H1 (cell line): ENCODE results near the gene GREB1.

Experiments
- CREB1 ChIP-seq: IDR thresholded peaks from 2 replicates; pipeline ENCODE4 v1.6.1; 2012; ENCODE audit warnings: inconsistent platforms
- EP300 ChIP-seq, 2 experiments: IDR thresholded peaks; 1 replicate in 1 of 2; 2 replicates in 1 of 2; pipeline ENCODE4 v1.6.1; 2011 to 2012; ENCODE audit warnings: low read depth in 2 of 2, low read length in 2 of 2, mild to moderate bottlenecking in 2 of 2, borderline replicate concordance in 1 of 2, inconsistent platforms in 1 of 2, moderate library complexity in 1 of 2
- EZH2 ChIP-seq: fragments of 200-600 bp; sonication (generic); IDR thresholded peaks from 2 replicates; pipeline ENCODE4 v1.7.1; 2012; ENCODE audit warnings: low read depth, mild to moderate bottlenecking, moderate library complexity, low read length, inconsistent platforms; ENCODE audit not compliant: severe bottlenecking
- JUN ChIP-seq: IDR thresholded peaks from 2 replicates; pipeline ENCODE4 v1.6.1; 2011; ENCODE audit warnings: low read depth, mild to moderate bottlenecking, improper control_type of control experiment, low read length
- KDM5A ChIP-seq: fragments of 200-600 bp; IDR thresholded peaks from 2 replicates; pipeline ENCODE4 v1.7.1; 2012; ENCODE audit warnings: mild to moderate bottlenecking, low read length, inconsistent platforms, mixed read lengths
- POLR2A ChIP-seq, 2 experiments: IDR thresholded peaks; 1 replicate in 1 of 2; 2 replicates in 1 of 2; pipeline ENCODE4 v1.6.1; 2011; ENCODE audit warnings: low read depth in 2 of 2, low read length in 2 of 2, mild to moderate bottlenecking in 2 of 2; ENCODE audit errors: control extremely low read depth in 1 of 2
- SP2 ChIP-seq: IDR thresholded peaks from 2 replicates; pipeline ENCODE4 v1.6.1; 2012; ENCODE audit warnings: mild to moderate bottlenecking, low read length, inconsistent platforms
- SUZ12 ChIP-seq: fragments of 200-600 bp; sonication (generic); IDR thresholded peaks from 2 replicates; pipeline ENCODE4 v1.6.1; 2012; ENCODE audit warnings: mild to moderate bottlenecking, inconsistent platforms, low read length, moderate library complexity, mixed read lengths
- TAF1 ChIP-seq: IDR thresholded peaks from 2 replicates; pipeline ENCODE4 v1.6.1; 2011; ENCODE audit warnings: mild to moderate bottlenecking, low read depth, low read length
- YY1 ChIP-seq: IDR thresholded peaks from 2 replicates; pipeline ENCODE4 v1.6.1; 2011; ENCODE audit warnings: low read depth, mild to moderate bottlenecking, low read length
- TF ChIP-seq, protein P1 (sequence below): IDR thresholded peaks from 2 replicates; pipeline ENCODE4 v1.6.1; 2012; ENCODE audit warnings: low read length, inconsistent platforms
- TF ChIP-seq, protein P2 (sequence below), 3 experiments: IDR thresholded peaks; 1 replicate in 2 of 3; 2 replicates in 1 of 3; pipeline versions ENCODE4 v1.5.1 to v1.6.1; 2011; ENCODE audit warnings: low read length in 3 of 3, mild to moderate bottlenecking in 3 of 3, inconsistent platforms in 2 of 3, low read depth in 1 of 3, moderate library complexity in 1 of 3; ENCODE audit not compliant: insufficient read depth in 1 of 3; ENCODE audit errors: control extremely low read depth in 1 of 3
- TF ChIP-seq, protein P3 (sequence below): IDR thresholded peaks from 2 replicates; pipeline ENCODE4 v1.6.1; 2012; ENCODE audit warnings: inconsistent platforms

GRCh38 chr2:11589316-11589940 lies 55.6 kb downstream of the GREB1 start:
- TF ChIP-seq, protein P1, sequence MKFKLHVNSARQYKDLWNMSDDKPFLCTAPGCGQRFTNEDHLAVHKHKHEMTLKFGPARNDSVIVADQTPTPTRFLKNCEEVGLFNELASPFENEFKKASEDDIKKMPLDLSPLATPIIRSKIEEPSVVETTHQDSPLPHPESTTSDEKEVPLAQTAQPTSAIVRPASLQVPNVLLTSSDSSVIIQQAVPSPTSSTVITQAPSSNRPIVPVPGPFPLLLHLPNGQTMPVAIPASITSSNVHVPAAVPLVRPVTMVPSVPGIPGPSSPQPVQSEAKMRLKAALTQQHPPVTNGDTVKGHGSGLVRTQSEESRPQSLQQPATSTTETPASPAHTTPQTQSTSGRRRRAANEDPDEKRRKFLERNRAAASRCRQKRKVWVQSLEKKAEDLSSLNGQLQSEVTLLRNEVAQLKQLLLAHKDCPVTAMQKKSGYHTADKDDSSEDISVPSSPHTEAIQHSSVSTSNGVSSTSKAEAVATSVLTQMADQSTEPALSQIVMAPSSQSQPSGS = no peak
- TF ChIP-seq TAF1 (no peak), EP300 (IDR thresholded peaks at IDR 0.05; ENCODE audit: borderline replicate concordance in 1 of 2, low read depth in 2 of 2, low read length in 2 of 2) (no peak), EZH2 (no peak), SP2 (no peak), YY1 (no peak), POLR2A (IDR thresholded peaks at IDR 0.05; ENCODE audit: control extremely low read depth in 1 of 2, low read depth in 2 of 2, low read length in 2 of 2) (no peak), KDM5A (no peak), JUN (no peak), CREB1 (no peak), SUZ12 (no peak)
- TF ChIP-seq, protein P2, sequence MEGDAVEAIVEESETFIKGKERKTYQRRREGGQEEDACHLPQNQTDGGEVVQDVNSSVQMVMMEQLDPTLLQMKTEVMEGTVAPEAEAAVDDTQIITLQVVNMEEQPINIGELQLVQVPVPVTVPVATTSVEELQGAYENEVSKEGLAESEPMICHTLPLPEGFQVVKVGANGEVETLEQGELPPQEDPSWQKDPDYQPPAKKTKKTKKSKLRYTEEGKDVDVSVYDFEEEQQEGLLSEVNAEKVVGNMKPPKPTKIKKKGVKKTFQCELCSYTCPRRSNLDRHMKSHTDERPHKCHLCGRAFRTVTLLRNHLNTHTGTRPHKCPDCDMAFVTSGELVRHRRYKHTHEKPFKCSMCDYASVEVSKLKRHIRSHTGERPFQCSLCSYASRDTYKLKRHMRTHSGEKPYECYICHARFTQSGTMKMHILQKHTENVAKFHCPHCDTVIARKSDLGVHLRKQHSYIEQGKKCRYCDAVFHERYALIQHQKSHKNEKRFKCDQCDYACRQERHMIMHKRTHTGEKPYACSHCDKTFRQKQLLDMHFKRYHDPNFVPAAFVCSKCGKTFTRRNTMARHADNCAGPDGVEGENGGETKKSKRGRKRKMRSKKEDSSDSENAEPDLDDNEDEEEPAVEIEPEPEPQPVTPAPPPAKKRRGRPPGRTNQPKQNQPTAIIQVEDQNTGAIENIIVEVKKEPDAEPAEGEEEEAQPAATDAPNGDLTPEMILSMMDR (IDR thresholded peaks at IDR 0.05; ENCODE audit: control extremely low read depth in 1 of 3, insufficient read depth in 1 of 3, low read depth in 1 of 3, low read length in 3 of 3) = peak; percentile 44 to 62 (median 50); a peak in 3 of 4 replicates
- TF ChIP-seq, protein P3, sequence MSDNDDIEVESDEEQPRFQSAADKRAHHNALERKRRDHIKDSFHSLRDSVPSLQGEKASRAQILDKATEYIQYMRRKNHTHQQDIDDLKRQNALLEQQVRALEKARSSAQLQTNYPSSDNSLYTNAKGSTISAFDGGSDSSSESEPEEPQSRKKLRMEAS = no peak
